ENCODE measurements around the gene LIM2.

The LIM2 gene

DNA sequence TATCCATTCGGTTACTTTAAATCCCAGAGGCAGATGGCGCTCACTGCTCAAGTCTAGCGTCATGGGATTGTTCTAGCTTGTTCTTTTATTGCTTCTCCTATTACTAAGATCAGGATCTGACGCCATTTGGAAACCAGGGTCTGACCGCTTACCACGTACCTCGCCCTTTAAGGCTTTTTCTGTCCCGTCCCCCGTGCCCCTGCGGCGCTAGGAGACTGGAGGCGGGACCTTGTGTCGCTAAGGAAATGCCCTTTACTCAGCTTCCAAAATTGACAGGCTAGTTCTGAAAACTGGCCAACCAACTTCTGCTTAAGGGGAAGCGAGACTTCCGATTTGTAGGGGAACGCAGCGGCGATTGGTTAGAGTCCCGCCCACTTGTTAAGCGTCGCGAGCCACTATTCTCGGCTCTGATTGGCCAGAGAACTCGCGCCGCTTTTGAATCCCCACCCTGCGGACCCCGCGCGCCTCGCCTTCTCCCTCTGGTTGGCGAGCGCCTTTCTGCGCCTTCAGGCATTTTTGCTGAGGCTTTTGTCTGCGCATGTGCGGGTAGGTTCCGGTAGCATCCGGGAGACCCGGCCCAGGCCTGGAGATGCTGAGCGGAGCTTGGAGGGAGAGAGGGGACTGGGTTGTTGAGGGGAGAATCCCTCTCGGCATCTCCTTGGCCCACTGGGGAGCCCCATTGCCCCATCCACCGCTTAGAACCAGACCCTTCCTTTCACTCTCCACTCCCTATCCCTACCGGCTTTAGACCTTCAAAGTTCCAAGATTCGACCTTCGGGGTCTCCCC lies 6.5 kb upstream of the LIM2 start:
- DNase-seq, result no peak

DNA sequence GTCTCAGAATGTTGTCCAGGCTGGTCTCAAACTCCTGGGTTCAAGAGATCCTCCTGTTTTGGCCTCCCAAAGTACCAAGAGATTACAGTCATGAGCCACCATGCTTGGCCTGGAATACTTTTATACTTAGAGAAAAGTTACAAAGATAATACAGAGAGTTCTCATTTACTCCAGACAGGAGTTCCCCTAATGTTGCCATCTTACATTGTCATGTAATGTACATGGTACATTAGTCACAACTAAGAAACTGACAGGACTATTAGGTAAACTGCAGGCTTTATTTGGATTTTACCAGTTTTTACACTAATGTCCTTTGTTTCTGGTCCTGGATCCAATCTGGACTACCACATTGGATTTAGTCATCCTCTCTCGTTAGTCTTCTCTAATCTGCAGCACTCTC lies 4.9 kb upstream of the LIM2 start:
- no peak for DNase-seq

DNA sequence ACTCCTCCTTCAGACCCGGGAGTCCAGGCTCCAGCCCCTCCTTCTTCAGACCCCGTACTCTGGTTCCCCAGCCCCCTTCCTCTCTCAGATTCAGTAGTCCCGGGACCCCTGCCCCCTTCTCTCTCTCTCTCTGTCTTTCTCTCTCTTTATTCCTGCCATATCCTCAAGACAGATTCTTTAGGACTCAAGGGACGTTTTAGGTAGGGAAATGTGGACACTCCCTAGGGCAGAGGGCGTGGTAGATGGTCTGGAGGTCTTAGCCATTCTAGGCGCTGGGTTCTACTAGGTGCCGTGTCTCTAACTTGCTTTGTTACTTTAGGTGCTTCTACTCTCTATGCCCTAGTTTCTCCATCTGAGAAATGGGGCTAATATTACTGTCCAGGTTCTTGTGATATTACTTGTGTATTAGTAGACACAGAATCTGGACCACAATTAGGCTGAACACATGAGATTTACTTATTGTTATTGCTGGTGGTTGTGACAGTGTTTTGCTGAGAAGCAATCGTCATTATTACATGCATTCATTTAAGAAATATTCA lies 3.4 kb upstream of the LIM2 start:
- DNase-seq, result no peak

DNA sequence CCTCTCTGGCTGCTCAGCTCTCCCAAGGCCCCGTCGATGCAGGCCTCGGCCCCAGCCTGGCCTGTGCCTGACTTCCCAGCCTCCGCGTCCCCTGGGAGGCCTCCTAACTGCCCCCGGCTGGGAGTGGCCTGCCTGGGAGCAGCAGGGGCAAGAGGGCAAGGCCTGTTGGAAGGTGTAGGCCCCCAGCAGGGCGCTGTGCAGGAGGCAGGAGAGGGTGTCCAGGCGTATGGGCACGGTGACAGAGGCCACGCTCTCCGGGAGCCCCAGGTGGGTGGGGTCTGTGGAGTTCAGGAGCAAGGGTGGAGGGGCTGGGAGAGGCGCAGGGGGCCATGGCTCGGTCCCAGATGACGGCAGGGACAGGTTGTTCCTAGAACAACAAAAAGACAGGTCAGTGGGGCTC lies 1.4 kb upstream of the LIM2 start:
- no peak for DNase-seq

DNA sequence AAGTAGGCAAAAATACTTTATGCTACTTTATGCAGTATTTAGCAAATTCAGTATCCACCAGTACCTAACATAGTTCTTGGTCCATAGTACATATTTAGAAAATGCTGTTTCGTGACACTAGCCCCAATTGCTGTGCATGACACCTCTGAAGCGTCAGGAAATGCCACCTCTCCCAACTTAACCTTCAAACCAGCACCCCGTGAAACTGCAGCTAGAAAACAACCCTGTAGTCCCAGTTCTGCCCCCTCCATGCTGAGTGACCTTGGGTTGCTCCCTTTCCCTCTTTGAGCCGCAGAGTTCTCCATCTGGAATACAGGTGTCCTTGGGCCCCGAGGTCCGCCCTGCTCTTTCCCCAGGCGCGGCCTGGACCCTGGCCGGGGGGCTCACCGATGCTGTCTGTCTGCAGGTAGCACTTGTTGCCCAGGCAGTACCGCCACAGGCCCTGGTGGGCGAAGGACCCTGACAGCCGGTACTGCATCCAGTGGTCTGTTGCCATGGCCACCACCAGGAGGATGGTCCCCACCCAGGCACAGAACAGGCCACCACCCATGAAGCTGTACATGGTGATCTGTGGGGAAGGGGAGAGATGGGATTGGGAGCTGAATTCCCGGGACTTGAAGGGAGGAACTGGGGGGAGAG lies 773 bp downstream of the LIM2 start:
- DNase-seq, result no peak

DNA sequence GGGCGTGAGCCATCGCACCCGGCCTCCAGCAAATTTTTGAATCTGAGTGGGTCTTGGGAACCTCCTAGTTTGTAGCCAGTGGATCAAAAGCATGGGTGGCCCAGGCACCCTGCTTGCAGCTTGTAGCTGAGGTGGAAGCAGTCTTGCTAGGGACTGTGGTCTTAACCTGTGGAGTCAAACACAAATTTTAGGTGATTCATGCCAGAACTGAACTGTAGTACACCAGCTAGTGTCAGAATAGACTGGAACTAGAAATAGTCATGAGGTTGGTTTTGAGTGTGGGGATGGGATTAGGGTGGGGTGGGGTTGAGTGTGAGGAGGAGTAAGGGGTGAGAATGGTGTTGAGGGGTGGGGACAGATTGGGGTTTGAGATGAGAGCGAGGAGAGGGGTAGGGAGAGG lies 5.8 kb downstream of the LIM2 start:
- DNase-seq, result no peak

DNA sequence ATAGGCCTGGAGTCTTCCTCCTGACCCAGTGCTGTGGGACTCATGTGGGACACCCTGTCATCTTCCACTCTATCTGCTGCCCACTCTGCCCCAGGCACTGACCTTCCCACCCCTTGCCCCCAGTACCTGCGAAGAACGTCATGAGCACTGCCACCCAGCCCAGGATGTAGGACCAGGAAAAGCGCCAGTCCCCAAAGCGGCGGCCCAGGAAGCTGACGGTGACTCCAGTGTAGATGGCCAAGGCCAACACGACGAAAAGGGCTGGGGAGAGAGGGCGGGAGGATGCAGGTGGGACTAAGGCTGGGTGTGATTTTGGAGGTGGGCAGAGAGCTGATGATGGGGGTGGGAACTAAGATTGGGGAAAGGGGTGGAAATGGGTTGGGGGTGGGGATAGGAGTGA lies 7.4 kb downstream of the LIM2 start:
- no peak for DNase-seq

DNA sequence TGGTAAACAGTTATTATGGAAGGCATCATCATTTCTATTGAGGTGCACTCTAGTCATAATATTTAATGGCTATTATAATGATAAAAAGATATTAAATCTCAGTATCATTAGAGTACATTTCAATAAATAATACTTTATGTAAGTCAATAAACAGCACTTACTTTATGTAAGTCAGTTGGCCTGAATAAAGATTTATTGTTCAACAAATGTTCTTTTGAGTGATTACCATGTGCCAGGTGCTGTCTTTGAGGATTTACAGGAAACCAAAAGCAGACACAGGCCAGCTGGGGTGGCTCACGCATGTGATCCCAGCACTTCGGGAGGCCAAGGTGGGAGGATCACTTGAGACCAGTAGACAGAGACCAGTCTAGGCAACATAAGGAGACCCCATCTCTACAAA lies 10.4 kb downstream of the LIM2 start:
- no peak for DNase-seq

DNA sequence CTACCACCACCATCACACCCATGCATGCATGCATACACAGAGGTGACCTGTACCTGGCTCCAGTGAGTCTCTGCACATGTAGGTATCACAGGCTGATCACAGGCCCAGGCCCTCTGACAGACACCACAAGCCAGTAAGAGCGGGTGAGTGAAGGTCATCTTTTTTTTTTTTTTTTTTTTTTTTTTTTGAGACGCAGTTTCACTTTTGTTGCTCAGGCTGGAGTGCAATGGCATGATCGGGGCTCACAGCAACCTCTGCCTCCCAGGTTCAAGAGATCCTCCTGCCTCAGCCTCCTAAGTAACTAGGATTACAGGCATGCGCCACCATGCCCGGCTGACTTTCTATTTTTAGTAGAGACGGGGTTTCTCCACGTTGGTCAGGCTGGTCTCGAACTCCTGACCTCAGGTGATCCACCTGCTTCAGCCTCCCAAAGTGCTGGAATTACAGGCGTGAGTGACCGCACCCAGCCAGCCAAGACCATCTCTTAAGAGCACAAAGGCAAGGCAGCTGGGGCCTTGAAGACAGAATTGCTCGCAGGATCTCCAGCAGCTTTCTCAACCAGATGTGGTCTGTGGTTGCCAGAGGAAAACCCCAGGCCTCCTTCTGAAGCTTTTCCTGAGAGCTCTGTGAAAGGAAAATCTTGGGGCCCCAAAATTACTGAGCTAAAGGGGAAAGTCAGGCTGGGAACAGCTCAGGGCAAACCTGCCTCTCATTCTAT lies 12.1 kb downstream of the LIM2 start:
- no peak for DNase-seq

DNA sequence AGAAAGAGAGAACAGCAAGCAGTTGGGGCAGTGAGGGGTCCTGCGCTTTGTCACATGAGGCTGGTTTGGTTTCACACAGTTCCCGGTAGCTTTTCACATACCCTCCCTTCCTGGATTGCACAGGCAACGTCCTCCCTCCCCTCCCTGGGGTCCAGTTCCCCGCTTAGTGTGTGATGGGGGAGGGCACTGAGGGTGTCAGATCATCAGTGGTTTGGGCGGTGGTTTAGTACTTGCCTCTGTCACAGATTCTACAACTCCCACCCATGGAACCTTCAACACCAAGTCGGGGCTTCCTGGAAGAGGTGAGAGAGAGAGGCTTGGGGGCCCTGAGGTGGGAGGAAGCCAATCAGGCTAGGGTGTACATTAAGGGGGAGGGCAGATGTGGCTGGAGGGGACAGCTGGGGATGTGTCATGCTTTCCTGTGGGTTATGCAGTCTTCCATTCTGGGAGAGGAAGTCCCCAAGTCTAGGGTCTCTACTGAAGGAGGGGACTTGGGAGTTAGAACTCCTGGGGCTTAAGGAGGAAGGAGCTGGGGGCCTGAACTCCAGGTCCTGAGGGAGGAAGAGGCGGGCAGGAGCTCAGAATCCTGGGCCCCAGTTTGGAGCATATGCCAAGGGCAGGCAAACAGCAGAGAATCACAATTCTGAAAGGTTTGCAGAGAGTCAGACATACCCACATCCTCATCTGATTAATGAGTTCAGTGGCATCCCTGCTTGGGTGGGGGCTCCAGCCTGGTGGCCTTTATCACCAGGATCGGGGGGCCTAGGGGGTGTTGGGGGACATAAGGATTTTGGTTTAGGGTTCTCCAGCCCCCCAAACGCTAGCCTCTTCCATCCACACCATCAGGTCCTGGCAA lies 14.9 kb downstream of the LIM2 start, which contains the start of gene NKG7:
NKG7 (minus strand) TSS at position 6 of the 856 bp plus-strand sequence. CDS start 119 bp downstream, outside the sequence.
- no peak for DNase-seq

DNA sequence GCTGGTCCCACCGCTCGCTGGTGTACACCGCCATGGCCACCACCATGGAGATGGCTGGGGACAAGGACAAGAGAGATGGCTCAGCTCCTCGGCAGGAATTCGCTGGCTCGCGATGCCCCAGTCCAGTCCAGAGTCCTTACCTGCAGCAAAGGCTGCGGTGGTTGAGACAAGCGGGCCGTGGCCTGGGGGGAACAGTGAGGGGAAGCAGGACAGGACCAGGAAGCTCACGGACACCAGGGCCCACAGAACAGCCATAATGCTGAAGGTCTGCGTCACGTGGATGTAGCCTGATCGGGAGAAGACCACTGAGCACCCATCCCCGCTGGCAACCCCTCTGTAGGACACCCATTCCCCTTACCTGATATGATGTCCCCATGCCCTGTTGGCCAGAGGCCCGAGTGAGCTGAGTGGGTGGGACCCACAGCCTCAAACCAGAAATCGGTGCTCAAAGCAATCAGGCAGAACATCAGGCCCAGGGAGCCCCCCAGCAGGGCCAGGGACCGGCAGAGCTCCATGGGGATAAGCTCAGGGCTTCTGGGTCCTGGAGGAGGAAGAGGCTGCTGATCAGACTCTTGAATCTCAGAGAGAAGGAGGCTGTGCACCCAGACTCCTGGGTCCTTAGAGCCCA lies 15.6 kb downstream of the LIM2 start:
- DNase-seq, result no peak

DNA sequence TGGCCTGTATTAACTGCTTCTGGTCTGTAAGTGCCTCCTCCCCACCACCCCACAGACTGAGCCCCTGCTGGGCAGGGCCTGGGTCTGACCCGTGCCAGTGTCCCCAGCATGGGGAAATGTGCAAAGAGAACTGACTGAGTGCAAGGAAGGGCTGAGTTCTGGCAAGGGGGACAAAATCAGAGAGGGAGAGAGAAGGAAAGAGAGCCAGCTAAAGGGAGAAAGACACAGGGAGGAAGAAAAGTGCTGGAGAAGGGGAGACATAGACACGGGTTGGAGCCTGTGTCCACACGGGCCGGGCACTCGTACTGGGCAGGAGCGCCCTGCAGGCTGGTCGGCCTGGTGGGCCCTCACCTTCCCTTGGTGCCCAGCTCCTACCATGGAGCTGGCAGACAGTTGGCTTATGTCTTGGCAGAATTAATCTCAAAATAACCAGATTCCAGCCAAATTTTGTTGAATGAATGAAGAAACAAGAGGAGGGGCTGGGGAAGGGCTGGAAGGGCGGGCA lies 16.5 kb downstream of the LIM2 start:
- DNase-seq, result no peak

DNA sequence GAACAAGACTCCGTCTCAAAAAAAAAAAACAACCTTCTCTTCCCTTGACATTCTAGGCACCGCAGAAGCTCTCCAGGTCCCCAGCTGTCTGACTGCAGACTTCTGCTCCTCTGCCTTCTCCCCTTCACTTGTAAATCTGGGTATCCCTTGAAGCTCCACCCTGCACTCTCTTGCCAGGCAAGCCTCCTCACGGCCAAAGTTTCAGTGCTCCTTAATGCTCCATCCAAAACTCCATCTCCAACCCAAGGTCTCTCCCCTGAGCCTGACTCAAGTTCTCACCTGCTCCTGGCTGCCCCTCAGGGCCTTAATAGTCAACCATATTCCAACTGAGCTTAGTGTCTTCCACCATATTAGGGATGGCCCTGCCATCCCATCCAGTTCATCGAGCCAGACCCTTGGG lies 17.5 kb downstream of the LIM2 start:
- no peak for DNase-seq

DNA sequence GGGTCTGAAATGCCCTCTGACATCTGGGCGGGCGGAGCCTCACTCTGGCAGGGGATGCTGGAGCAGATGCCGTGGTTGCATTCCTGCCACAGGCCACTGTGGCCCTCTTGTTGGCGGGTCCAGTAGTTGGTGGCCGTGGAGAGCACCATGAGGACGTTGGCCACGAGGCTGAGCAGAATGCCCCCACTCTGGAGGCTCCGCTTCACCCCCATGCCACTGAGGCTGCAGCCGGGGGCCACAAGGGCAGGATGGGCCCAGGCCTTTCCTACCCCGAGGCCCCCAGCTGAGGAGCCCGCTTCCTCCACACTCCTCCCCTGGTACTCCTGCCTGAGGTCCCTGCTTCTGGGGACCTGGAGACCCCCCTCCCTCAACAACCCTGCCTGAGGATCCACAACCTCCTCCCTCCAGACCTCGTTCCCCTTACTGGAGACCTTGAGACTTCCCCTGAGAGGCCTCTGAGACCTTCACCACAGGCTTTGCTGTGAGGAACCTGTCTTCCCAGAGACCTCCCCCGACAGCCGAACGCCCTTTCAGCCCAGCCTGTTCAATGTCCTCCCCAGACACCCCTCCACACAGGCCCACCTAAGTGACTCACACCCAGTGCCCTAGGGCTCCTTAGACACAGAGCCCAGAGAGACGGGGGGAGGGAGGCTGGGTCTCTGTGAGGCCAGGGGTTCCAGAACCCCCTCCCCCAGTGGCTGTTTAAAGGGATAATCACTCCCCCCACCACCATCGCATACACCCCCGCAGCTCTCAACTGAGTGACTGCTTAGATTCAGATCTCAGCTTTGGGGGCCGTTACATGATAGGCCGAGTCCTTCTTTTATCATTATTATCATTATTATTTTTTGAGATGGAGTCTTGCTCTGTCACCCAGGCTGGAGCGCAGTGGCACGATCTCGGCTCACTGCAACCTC lies 19.1 kb downstream of the LIM2 start, which contains the start of gene CLDND2:
CLDND2 (minus strand) TSS at position 638 of the 917 bp plus-strand sequence; CDS start at position 212, 426 bp downstream.
- no peak for DNase-seq

DNA sequence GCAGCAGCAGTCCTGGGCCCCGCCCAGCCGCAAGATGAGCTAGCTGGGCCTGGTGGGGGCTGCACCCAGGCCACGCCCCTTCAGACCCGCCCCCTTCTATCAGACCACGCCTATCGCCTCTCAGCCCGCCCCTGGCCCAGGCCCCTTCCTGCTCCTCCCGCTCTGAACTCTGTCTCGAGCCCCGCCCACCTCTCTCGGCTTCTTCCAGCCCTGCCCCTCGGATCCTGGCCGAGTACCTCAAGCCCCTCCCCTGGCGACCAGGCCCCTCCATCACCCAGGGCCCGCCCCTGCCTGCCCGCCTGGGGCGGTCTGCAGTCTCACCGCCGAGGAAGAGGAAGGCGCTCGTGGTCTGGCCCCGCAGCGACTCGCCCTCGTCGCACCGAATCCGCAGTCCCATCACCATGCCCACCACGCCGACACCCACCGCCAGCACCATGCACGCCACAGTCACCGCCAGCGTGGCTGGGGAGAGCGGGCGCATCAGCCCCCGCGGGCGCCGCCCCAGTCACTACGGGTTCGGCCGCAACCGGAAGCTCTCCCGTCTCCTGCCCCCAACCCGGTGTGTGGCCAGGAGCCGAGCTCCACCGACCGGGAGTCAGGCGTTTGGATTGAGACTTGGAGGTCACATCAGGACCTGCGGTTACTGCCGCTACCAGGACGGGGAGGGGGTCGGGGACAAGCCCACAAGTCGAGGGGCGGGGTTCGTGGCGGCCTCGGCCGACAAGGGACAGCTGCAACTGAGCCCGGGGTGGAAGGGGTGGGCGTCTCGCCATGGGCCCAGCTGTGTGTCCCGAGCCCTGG lies 20.0 kb downstream of the LIM2 start:
- no peak for DNase-seq

DNA sequence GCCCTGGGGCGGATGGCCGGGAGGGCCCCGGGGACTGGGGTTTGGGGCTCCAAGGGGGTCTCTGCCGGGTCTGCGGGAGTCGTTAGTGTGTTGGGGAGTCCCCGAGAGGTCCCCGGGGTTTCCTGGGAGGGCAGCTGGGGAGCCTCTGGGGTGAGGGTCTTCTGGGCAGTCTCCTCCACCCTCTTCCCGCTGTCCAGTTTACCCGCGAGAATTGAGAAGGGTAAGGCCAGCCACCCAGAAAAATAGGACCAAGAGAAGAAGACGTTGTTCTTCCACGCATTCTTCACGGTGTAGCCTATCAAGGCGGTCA lies 20.6 kb downstream of the LIM2 start:
- no peak for DNase-seq

DNA sequence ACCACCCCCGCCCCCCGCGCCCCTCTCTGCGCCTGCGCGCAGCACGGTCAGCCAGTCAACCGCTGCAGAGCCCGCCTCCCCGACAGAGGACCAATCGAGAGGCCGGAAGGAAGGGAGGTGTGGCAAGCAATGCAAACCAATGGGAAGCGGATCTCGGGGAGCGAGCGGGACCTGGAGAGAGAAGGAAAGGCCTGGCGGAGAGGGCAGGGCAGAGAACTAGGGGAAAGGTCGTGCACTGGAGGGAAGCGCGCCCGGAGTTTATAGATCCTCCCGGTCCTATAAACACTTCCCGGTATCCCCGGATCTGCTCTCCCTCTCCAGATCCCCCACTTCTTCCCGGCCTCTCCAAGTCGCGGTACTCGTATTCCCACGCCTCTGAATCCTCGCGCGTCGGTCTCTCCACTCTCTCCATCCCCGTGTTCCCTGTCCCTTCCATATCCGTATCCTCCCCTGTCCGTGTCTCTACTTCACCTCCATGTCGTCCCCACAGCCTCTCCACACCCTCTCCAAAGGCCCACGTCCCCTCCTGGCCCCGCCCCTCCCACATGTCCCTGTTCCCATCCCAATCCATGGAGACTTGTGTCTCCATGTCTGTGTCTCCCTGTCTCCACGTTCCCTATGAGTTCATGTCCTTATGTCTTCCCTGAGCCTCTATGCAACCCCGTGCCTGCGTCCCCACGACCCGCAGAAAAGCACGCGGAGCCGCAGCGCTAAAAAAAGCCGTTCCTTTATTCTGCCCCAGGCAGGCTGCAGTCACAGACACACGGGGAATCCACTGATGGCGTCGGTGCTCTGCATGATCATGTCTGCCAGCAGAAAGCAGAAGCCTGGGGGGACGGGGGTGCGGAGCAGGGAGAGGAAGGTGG lies 21.2 kb downstream of the LIM2 start:
- no peak for DNase-seq

DNA sequence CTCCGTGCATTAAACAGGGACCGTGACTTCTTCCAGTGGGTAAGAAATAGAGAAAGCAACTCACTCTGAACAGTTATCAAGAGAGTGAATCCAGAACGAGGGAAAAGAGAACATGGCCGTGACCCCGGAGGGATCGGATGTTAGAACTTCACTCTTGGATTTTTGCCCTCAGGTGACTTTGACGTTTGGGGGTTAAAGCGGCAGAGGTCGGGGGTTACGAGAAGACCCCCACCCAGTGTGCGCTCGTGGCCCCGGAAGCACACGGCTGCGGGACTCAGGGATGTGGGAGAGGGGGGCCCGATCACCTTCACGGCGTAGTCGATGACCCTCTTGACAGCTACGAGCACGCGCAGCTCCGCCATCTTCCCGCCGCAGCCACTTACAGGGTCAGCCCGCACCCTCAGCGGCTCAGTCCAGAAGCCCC lies 21.8 kb downstream of the LIM2 start, which contains the start of gene ETFB:
ETFB (minus strand) TSS at position 424 of the 424 bp plus-strand sequence; CDS start at position 362, 62 bp downstream.
- no peak for DNase-seq
